Stimulated activated CD8-positive, alpha-beta memory T cell treated with anti-CD3 and anti-CD28 coated beads, Interleukin-12 subunit alpha, Interleukin-12 subunit beta, amount 100 ng/mL, for 1 hour (primary cell): Measurements from ENCODE around the gene ADAMTSL5.

Experiments used
- DNase-seq: peaks from one replicate; pipeline ENCODE4 v3.0.0-alpha.2; 2020; ENCODE audit warnings: low read depth

Gene ADAMTSL5

DNA sequence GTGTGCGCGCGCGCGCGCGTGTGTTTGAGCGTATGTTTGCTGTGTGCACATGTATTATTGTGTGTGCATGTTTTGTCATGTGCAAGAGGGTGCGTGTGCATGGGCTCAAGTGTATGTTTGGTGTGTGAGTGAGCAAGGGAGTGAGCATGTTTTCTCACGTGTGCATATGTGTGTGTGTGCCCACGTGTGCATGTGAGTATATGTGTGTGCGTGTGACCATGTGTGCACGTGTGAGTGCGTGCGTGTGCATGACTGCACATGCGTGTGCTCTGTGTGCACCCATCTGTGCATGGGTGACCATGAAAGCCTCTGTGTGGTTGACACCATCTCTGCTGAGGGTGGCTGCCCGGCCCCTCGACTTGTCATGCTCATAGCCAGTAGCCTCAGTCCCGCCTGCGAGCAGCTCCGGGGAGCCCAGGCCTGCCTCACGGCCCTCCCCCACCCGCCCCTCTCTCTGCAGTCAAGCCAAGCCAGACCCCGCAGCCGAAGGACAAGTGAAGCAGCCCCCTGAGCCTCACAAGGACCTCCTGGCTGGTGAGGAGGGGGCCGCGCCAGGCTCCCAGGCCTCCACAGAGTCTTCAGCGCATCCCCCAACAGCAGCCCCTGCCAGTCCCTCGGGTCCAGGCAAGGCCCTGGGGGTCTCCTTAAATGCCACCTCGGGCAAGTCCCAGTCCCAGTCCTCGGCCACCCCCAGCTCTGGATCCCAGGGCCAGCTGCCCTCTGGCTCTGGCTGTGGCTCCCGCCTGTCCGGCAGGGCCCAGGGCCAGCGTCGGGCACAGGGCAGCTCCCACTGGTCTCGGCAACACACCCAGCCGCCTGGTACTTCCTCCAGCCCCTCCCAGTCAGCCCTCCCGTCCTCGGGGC, 15.9 kb downstream of the ADAMTSL5 start:
- DNase-seq, result no peak

- no peak for DNase-seq
Observed at GRCh38 chr19:1495799-1496713, 16.8 kb downstream of the ADAMTSL5 start.

GRCh38 chr19:1495051-1495798, 17.6 kb downstream of the ADAMTSL5 start:
- no peak for DNase-seq

- no peak for DNase-seq
Observed at GRCh38 chr19:1494115-1494815, 18.6 kb downstream of the ADAMTSL5 start.

- no peak for DNase-seq
Observed at GRCh38 chr19:1492474-1493006, 20.3 kb downstream of the ADAMTSL5 start.

- DNase-seq, result no peak
Observed at GRCh38 chr19:1491849-1492170, 21.0 kb downstream of the ADAMTSL5 start.

GRCh38 chr19:1491114-1491848, 21.5 kb downstream of the ADAMTSL5 start, which contains the start of gene REEP6:
TSS of gene REEP6 (plus strand) at chr19:1491181. CDS start at chr19:1491270, 89 bp downstream.
- DNase-seq, result no peak

- DNase-seq, result peak; percentile 97
Observed at GRCh38 chr19:1490311-1491113, 22.3 kb downstream of the ADAMTSL5 start, which contains the start of gene PCSK4. TSS of gene PCSK4 (minus strand) at chr19:1490350. CDS start at chr19:1490346, 4 bp downstream.

- no peak for DNase-seq
Observed at GRCh38 chr19:1489463-1490310, 23.1 kb downstream of the ADAMTSL5 start.

GRCh38 chr19:1488282-1488601, 24.6 kb downstream of the ADAMTSL5 start:
- no peak for DNase-seq

DNA sequence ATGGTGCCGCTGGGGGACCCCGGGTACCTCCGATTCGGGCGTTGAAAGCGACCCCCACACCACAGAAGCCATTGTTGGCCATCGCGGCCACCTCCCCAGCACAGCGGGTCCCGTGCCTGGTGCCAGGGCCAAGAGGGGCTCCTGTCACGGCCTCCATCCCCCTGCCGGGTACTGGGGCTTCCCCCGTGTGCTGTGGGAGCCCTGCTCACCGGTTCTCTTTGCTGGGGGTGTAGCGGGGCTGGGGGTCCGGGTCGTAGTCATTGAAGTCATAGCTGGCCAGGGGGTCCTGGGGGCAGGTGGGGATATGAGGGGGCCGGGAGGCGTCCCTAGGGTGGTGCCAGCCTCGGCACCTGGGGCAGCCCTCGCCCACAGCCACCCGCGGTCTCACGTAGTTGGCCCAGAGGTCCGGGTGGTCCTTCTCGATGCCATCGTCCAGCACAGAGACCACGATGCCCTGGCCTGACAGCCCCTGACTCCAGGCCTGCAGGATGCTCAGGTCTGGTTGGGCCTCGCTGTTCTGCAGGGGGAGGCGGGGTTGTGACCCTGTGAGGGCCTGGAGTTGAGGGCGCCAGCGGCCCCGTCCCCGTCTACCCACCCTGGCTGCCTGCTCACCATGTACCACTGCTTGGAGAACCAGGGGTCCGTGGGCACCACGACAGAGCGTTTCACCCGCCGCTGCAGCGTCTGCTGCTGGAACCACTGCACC, 25.1 kb downstream of the ADAMTSL5 start:
- no peak for DNase-seq

GRCh38 chr19:1486720-1487575, 25.9 kb downstream of the ADAMTSL5 start:
- DNase-seq, result no peak

DNA sequence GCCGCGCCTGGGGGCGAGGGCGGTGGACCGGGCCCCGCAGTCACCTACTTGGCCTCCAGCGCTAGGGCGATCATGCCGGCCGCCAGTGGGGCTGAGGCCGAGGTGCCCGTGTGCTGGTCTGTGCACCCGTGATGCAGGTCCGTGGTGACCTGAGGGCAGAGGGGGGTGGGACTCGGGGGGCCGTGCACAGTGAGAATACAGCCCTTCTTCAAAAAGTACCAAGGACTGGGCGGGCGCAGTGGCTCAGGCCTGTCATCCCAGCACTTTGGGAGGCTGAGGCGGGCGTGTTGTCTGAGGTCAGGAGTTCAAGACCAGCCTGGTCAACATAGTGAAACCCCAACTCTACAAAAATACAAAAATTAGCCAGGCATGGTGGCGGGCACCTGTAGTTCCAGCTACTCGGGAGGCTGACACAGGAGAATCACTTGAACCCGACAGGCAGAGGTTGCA, 28.8 kb downstream of the ADAMTSL5 start:
- DNase-seq, result no peak

DNA sequence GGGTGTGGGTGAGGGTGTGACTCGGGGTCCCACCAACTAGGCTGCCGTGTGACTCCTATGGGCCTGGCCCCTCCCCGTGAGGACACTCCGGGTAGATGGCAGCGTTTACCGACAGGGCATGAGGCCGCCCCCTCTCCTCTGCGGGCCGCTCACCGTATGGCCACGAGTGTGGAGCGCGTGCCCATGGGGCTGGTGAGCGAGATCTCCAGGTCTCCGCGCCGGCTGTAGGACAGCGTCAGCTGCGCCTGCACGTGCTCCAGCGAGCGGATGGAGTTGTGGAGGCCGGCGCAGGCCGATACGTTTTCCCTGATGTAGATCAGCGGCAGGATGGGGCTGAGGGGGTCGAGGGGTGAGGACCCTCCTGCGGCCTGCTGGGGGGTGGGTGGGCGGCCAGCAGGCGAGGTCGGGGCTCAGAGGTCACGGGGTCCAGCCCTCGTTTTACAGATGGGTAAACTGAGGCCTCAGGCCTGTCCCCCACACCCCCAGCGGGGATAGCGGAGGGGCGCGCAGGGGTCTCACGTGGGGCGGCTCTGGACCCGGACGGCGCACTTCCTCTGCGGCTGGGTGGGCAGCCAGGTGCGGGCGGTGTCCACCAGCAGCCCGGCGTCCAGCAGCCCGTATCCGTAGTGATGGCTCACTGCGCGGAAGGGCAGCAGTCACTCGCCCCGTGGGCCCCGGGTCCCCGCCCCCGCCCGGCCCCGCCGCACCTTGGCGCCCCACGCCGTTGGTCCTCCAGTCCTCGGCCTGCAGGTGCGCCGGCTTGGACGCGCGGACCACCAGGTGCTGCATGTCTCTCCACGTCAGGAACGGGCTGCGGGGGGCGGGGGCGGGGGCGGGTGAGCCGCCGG, 29.5 kb downstream of the ADAMTSL5 start:
- no peak for DNase-seq

DNA sequence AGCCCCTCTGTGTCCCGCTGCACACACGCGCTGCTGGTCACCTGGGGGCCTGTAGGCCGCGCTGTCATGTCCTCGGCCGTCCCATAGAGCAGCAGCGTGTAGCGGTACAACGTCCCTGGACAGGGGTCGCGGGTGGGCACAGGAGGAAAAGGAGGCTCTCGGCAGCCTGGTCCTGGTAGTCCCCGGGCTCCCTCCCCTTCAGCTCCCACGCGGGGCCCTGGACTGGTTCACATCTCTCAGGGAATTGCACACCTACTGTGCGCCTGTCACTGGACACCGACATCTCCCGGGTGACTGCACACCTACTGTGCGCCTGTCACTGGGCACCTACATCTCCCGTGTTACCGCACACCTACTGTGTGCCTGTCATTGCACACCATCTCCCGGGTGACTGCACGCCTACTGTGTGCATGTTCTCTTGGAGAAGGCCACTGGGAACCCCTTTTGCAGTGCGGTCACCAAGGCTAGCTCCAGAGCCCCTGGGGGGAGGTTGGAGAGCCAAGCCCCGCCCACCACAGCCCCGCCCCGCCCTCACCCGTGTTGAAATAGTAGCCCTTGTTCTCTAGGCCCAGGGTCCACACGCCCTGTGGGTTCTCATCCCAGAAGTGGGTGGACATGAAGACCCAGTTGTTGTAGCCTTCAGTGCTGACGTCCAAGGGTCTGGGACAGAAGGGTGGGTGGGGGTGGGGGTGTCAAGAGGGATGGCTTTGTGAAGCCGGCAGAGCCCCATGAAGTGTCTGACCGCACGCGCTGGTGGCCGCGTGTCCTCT, 30.3 kb downstream of the ADAMTSL5 start:
- no peak for DNase-seq
